ENCODE data around the gene CLIP3. TPM values are rescaled to one million over a fixed set of nuclear protein-coding genes. Genes with fewer than 3 reads are reported as not detected.

The CLIP3 gene
- total and polyA plus RNA-seq, 2 donors (not counting 1 experiment from before 2014, with no cell fraction given) = 14.7 to 19.8 TPM

GRCh38 chr19:35992907-35993765, 39.5 kb downstream of the CLIP3 start:
- Histone ChIP-seq H3K27ac (ENCODE audit: insufficient read depth, low read length) (no peak overlapping the region), H3K4me1 (ENCODE audit: control insufficient read depth, extremely low read depth, insufficient read depth, low read length) (no peaks in the 10 kb centered on the region), H3K36me3 (ENCODE audit: control insufficient read depth, insufficient read depth, low read length) (no peaks in the 10 kb centered on the region), H3K9ac (ENCODE audit: insufficient read depth, low read length) (no peak overlapping the region), H3K4me3 (replicated peaks in 1 of 4; ENCODE audit: control extremely low read depth in 1 of 4, insufficient read depth in 1 of 4, low read depth in 3 of 4, low read length in 4 of 4) (no peak overlapping the region), H3K79me2 (ENCODE audit: control insufficient read depth, insufficient read depth, low read length) (peaks cover 7% of the 10 kb centered on the region), H3K9me3 (ENCODE audit: control insufficient read depth, insufficient read depth, low read depth, low read length) (no peaks in the 10 kb centered on the region), H3K4me2 (ENCODE audit: extremely low read depth, insufficient read depth, low read length) (no peak overlapping the region), H3K27me3 (ENCODE audit: control insufficient read depth, insufficient read depth, low read length) (peaks cover 4% of the 10 kb centered on the region), H4K20me1 (ENCODE audit: control insufficient read depth, extremely low read depth, insufficient read depth, low read length) (no peaks in the 10 kb centered on the region), H2AFZ (ENCODE audit: low read length) (no peak overlapping the region)
- no peak for TF ChIP-seq CTCF (conservative IDR thresholded peaks at IDR 0.05 in 1 of 2, IDR thresholded peaks at IDR 0.05 in 1 of 2; ENCODE audit: low read depth in 1 of 2, low read length in 2 of 2)
- no peak for TF ChIP-seq EZH2 (IDR thresholded peaks at IDR 0.05; ENCODE audit: low read length, missing control alignments)
- DNase-seq (ENCODE audit: low read depth in 2 of 2) = no peak

GRCh38 chr19:35991731-35992450, 40.8 kb downstream of the CLIP3 start:
- no peak overlapping the region for H3K4me2 ChIP-seq (ENCODE audit: extremely low read depth, insufficient read depth, low read length)
- no peaks in the 10 kb centered on the region for H3K36me3 ChIP-seq (ENCODE audit: control insufficient read depth, insufficient read depth, low read length)
- peaks cover 7% of the 10 kb centered on the region for H3K79me2 ChIP-seq (ENCODE audit: control insufficient read depth, insufficient read depth, low read length)
- peak in 1 of 2 donors; percentile 27 for DNase-seq (ENCODE audit: low read depth in 2 of 2)
- no peak overlapping the region for H3K9ac ChIP-seq (ENCODE audit: insufficient read depth, low read length)
- no peak overlapping the region for H3K4me3 ChIP-seq (replicated peaks in 1 of 4; ENCODE audit: control extremely low read depth in 1 of 4, insufficient read depth in 1 of 4, low read depth in 3 of 4, low read length in 4 of 4)
- no peaks in the 10 kb centered on the region for H3K4me1 ChIP-seq (ENCODE audit: control insufficient read depth, extremely low read depth, insufficient read depth, low read length)
- H4K20me1 ChIP-seq (ENCODE audit: control insufficient read depth, extremely low read depth, insufficient read depth, low read length) = no peaks in the 10 kb centered on the region
- TF ChIP-seq EZH2 (IDR thresholded peaks at IDR 0.05; ENCODE audit: low read length, missing control alignments) (no peak), CTCF (conservative IDR thresholded peaks at IDR 0.05 in 1 of 2, IDR thresholded peaks at IDR 0.05 in 1 of 2; ENCODE audit: low read depth in 1 of 2, low read length in 2 of 2) (no peak)
- no peak overlapping the region for H2AFZ ChIP-seq (ENCODE audit: low read length)
- no peak overlapping the region for H3K27ac ChIP-seq (ENCODE audit: insufficient read depth, low read length)
- H3K9me3 ChIP-seq (ENCODE audit: control insufficient read depth, insufficient read depth, low read depth, low read length) = no peaks in the 10 kb centered on the region
- peaks cover 4% of the 10 kb centered on the region for H3K27me3 ChIP-seq (ENCODE audit: control insufficient read depth, insufficient read depth, low read length)

All from fibroblast of lung (primary cell).